NCI-H2029 treated with DMSO at 0.1 percent for 48 hours (cell line): ENCODE measurements around the gene ADD2.

Source experiments
- DNase-seq: peaks from one replicate; lab custom pipeline; 2025; lab: John Stamatoyannopoulos, UW

Gene ADD2

GRCh38 chr2:70720124-70720523 is 47.9 kb downstream of the ADD2 start:
- no peak for DNase-seq

GRCh38 chr2:70719231-70719630 is 48.8 kb downstream of the ADD2 start:
- no peak for DNase-seq

GRCh38 chr2:70718736-70719135 is 49.3 kb downstream of the ADD2 start:
- DNase-seq, result no peak

- no peak for DNase-seq
Observed at GRCh38 chr2:70718241-70718640, 49.8 kb downstream of the ADD2 start.

GRCh38 chr2:70717431-70718038 is 50.5 kb downstream of the ADD2 start:
- DNase-seq, result no peak

- no peak for DNase-seq
Observed at GRCh38 chr2:70716951-70717350, 51.0 kb downstream of the ADD2 start.

GRCh38 chr2:70716131-70716743 is 51.8 kb downstream of the ADD2 start:
- peak; percentile 64 for DNase-seq

- DNase-seq, result no peak
Observed at GRCh38 chr2:70715071-70715985, 52.7 kb downstream of the ADD2 start.

GRCh38 chr2:70714141-70714905 is 53.7 kb downstream of the ADD2 start:
- DNase-seq, result no peak

GRCh38 chr2:70712916-70713315 is 55.1 kb downstream of the ADD2 start:
- DNase-seq, result no peak

GRCh38 chr2:70711191-70711590 is 56.8 kb downstream of the ADD2 start:
- DNase-seq, result no peak

GRCh38 chr2:70710038-70710690 is 57.8 kb downstream of the ADD2 start:
- no peak for DNase-seq

GRCh38 chr2:70709275-70710037 is 58.5 kb downstream of the ADD2 start:
- no peak for DNase-seq

GRCh38 chr2:70708376-70709199 is 59.4 kb downstream of the ADD2 start:
- peak; percentile 53 for DNase-seq

- no peak for DNase-seq
Observed at GRCh38 chr2:70707706-70708105, 60.3 kb downstream of the ADD2 start.

GRCh38 chr2:70706026-70706795 is 61.8 kb downstream of the ADD2 start:
- DNase-seq, result no peak

GRCh38 chr2:70705160-70705850 is 62.7 kb downstream of the ADD2 start:
- no peak for DNase-seq

GRCh38 chr2:70703900-70704549 is 64.0 kb downstream of the ADD2 start:
- DNase-seq, result no peak
